A549 (cell line): ENCODE measurements around the gene CCDC33.

Experiments
- CHD4 ChIP-seq: fragments of 200-600 bp; sonication (generic); IDR thresholded peaks from 2 replicates; pipeline ENCODE4 v1.6.1; 2016; ENCODE audit warnings: antibody characterized with exemption, mild to moderate bottlenecking, borderline replicate concordance
- CTCF ChIP-seq: fragments of >200 bp; sonication (Bioruptor Twin); formaldehyde crosslinking; IDR thresholded peaks from 3 replicates; pipeline ENCODE4 v1.5.1; 2016
- JUN ChIP-seq, 2 experiments: fragments of >200 bp; sonication (Bioruptor Twin); formaldehyde crosslinking; IDR thresholded peaks; 2 replicates in 1 of 2; 3 replicates in 1 of 2; pipeline ENCODE4 v1.6.1; 2016 to 2017
- KDM1A ChIP-seq: fragments of 200-600 bp; sonication (generic); IDR thresholded peaks from 2 replicates; pipeline ENCODE4 v1.6.1; 2016; ENCODE audit warnings: low read depth, mild to moderate bottlenecking
- MAFK ChIP-seq: fragments of 450-650 bp; IDR thresholded peaks from 2 replicates; pipeline ENCODE4 v1.6.1; 2014; ENCODE audit not compliant: partially characterized antibody
- NR3C1 ChIP-seq: fragments of >200 bp; sonication (Bioruptor Twin); formaldehyde crosslinking; IDR thresholded peaks from 3 replicates; pipeline ENCODE4 v1.6.1; 2017
- RFX5 ChIP-seq: fragments of 450-650 bp; IDR thresholded peaks from 2 replicates; pipeline ENCODE4 v1.7.1; 2014; ENCODE audit warnings: antibody characterized with exemption, mild to moderate bottlenecking, moderate library complexity
- SMC3 ChIP-seq: fragments of >200 bp; sonication (Bioruptor Twin); formaldehyde crosslinking; IDR thresholded peaks from 3 replicates; pipeline ENCODE4 v1.6.1; 2018; ENCODE audit warnings: inconsistent platforms
- ZC3H11A ChIP-seq: fragments of 450-650 bp; IDR thresholded peaks from 2 replicates; pipeline ENCODE4 v1.6.1; 2014; ENCODE audit warnings: antibody characterized with exemption, mild to moderate bottlenecking
- ZFP36 ChIP-seq: fragments of 450-650 bp; IDR thresholded peaks from 2 replicates; pipeline ENCODE4 v1.6.1; 2014; ENCODE audit warnings: borderline replicate concordance; ENCODE audit not compliant: partially characterized antibody

DNA sequence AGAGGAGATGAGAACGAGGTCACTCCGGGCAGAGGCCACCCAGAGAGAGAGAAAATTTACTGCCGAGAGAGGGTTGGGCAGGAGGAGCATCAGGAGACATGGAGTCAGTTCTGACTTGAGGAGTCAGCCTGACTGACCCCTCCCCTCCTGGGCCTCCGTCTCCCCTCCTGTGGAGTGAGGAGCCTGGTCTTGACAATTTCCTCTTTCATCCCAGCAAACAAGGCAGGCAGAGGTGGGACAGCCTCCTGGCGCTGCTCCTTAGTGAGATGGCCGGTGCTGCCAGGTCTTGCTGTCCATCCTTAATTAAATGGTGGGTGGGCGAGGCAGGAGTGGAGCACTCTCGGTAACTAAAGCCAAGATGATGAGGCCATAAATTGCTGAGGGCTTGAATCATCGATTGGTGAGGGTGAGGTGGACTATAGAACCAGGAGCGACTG lies 70.7 kb downstream of the CCDC33 start:
- TF ChIP-seq ZFP36 (no peak), CTCF (no peak), NR3C1 (no peak), ZC3H11A (no peak), KDM1A (no peak), RFX5 (no peak), MAFK (no peak), JUN (IDR thresholded peaks at IDR 0.05) (no peak), CHD4 (no peak), SMC3 (no peak)
